Kidney (tissue), 14 donors: ENCODE results near the gene RAD9A. TPM values are rescaled to one million over a fixed set of nuclear protein-coding genes. Genes with fewer than 3 reads are reported as not detected.

Experiments
- DNase-seq, 5 donors: peaks; one replicate each; pipeline ENCODE4 v3.0.0-alpha.2; 2013 to 2020
- FAIRE-seq: peaks from 2 replicates; lab custom pipeline; 2012; peaks lifted over from hg19 to GRCh38; lab: Jason Lieb, UNC
- H3K27ac ChIP-seq, 2 donors: one replicate each; pipeline ENCODE4 v1.7.0; 2013; ENCODE audit warnings: low read depth in 2 of 2, low read length in 2 of 2, inconsistent platforms in 1 of 2
- H3K27me3 ChIP-seq: one replicate; pipeline ENCODE4 v1.7.1; 2013; ENCODE audit warnings: low read length, inconsistent platforms; ENCODE audit not compliant: control insufficient read depth, insufficient read depth
- H3K36me3 ChIP-seq, 3 donors: one replicate each; pipeline versions ENCODE4 v1.7.0 to v1.7.1; 2013; ENCODE audit warnings: low read length in 3 of 3, control low read depth in 1 of 3, inconsistent platforms in 1 of 3; ENCODE audit not compliant: insufficient read depth in 3 of 3, control insufficient read depth in 2 of 3
- H3K4me1 ChIP-seq, 3 donors: one replicate each; pipeline versions ENCODE4 v1.7.0 to v1.7.1; 2013; ENCODE audit warnings: low read length in 3 of 3, inconsistent platforms in 1 of 3, low read depth in 1 of 3; ENCODE audit not compliant: control insufficient read depth in 2 of 3, insufficient read depth in 2 of 3
- H3K4me3 ChIP-seq, 3 donors: one replicate each; pipeline versions ENCODE4 v1.7.0 to v1.8.1; 2013; ENCODE audit warnings: low read length in 3 of 3, control low read depth in 1 of 3, inconsistent platforms in 1 of 3
- H3K9ac ChIP-seq, 3 donors: one replicate each; pipeline versions ENCODE4 v1.7.0 to v1.7.1; 2013; ENCODE audit warnings: low read length in 3 of 3, control low read depth in 1 of 3, inconsistent platforms in 1 of 3
- H3K9me3 ChIP-seq, 3 donors: one replicate each; pipeline versions ENCODE4 v1.7.0 to v1.7.1; 2013; ENCODE audit warnings: low read length in 3 of 3, control low read depth in 1 of 3, inconsistent platforms in 1 of 3; ENCODE audit not compliant: control insufficient read depth in 2 of 3, insufficient read depth in 1 of 3
- CTCF ChIP-seq: IDR thresholded peaks from 3 replicates; pipeline ENCODE4 v1.5.1; 2012; ENCODE audit warnings: mild to moderate bottlenecking, moderate library complexity, borderline replicate concordance; ENCODE audit not compliant: insufficient read depth; ENCODE audit errors: extremely low read depth
- intact Hi-C: fragments of 100-400 bp; cut with DNase I; formaldehyde crosslinking; loops from one replicate; pipeline ENCODE4 v1.11.1; 2022
- polyA plus RNA-seq: library from polyadenylated mRNA; stranded (reverse); fragments of 350-450 nt; fragmentation: Illumina TruSeq; extraction: RNeasy Lipid Tissue Mini Kit (QIAGEN cat#74804); gene quantifications from one replicate; pipeline ENCODE4 v1.2.3, GENCODE V29; 2014; ENCODE audit warnings: low read depth, low replicate concordance; ENCODE audit not compliant: insufficient read depth
- total RNA-seq: library from RNA; stranded (reverse); fragmentation: NEBNext Ultra II Directional; extraction: Animal tissue kit (Norgen Biotek cat#: 25700); gene quantifications from one replicate; pipeline ENCODE4 v1.2.1, GENCODE V29; 2021
- donor health status: control.
- donor health status: control.
- donor health status: control.
- donor health status: control.
- donor health status: control.
- donor health status: DM: yes; HTN: yes; CAD: no.
- donor health status: Normal renal cell carcinoma (clear cell type).

Gene RAD9A
- total and polyA plus RNA-seq, 2 donors from 2014 or later, result 16.4 to 17.8 TPM

GRCh38 chr11:67441731-67442351, 50.1 kb downstream of the RAD9A start:
- Histone ChIP-seq H3K27me3 (no peaks in the 10 kb centered on the region), H3K9ac (no peak overlapping the region), H3K27ac (no peak overlapping the region), H3K36me3 (peaks cover 0 to 4% (median 0%) of the 10 kb centered on the region in 3 donors), H3K4me1 (peaks cover 0 to 16% (median 0%) of the 10 kb centered on the region in 3 donors), H3K9me3 (no peaks in the 10 kb centered on the region), H3K4me3 (peak overlapping the region in 1 of 3 donors; percentile 7)
- no peak for FAIRE-seq
- TF ChIP-seq CTCF, result no peak
- peak in 1 of 5 donors; percentile 80 for DNase-seq
- intact Hi-C loops, result no loop called here

GRCh38 chr11:67442504-67443404, 51.0 kb downstream of the RAD9A start:
- Histone ChIP-seq H3K9ac (peak overlapping the region in 2 of 3 donors; percentile 73 to 89), H3K9me3 (no peaks in the 10 kb centered on the region), H3K27ac (peak overlapping the region; percentile 76 to 84), H3K27me3 (no peaks in the 10 kb centered on the region), H3K4me1 (peaks cover 0 to 16% (median 0%) of the 10 kb centered on the region in 3 donors), H3K36me3 (peaks cover 0 to 2% (median 0%) of the 10 kb centered on the region in 3 donors), H3K4me3 (peak overlapping the region; percentile 51 to 79 (median 67))
- intact Hi-C loops, result no loop called here
- no peak for TF ChIP-seq CTCF
- no peak for DNase-seq
- FAIRE-seq, result no peak

GRCh38 chr11:67445515-67445914, 53.7 kb downstream of the RAD9A start:
- no peak overlapping the region for H3K27ac ChIP-seq
- H3K4me1 ChIP-seq, result peaks cover 0 to 12% (median 3%) of the 10 kb centered on the region in 3 donors
- H3K9me3 ChIP-seq, result no peaks in the 10 kb centered on the region
- intact Hi-C loops, result no loop called here
- FAIRE-seq (no peak), DNase-seq (peak in 1 of 5 donors; percentile 41)
- H3K4me3 ChIP-seq, result no peak overlapping the region
- TF ChIP-seq CTCF, result no peak
- H3K36me3 ChIP-seq, result no peaks in the 10 kb centered on the region
- H3K27me3 ChIP-seq, result no peaks in the 10 kb centered on the region
- no peak overlapping the region for H3K9ac ChIP-seq

Other genes starting within 250 kb of the RAD9A start
- 80.8 TPM for gene GRK2, start 125.5 kb upstream of the RAD9A start, total RNA-seq
- 28.2 TPM for gene GRK2, start 125.5 kb upstream of the RAD9A start, polyA plus RNA-seq
- 68.3 TPM for gene ANKRD13D, start 102.7 kb upstream of the RAD9A start, total RNA-seq
- gene ANKRD13D, start 102.7 kb upstream of the RAD9A start, polyA plus RNA-seq, result 21.9 TPM
- gene SSH3, start 88.5 kb upstream of the RAD9A start, total RNA-seq, result 68.9 TPM
- 25.0 TPM for gene SSH3, start 88.5 kb upstream of the RAD9A start, polyA plus RNA-seq
- 54.4 TPM for gene POLD4, start 38.4 kb upstream of the RAD9A start, total RNA-seq
- 174 TPM for gene POLD4, start 38.4 kb upstream of the RAD9A start, polyA plus RNA-seq
- gene CLCF1, start 18.4 kb upstream of the RAD9A start, total RNA-seq, result 15.8 TPM
- gene CLCF1, start 18.4 kb upstream of the RAD9A start, polyA plus RNA-seq, result 5.7 TPM
- gene PPP1CA, start 9.9 kb downstream of the RAD9A start, total RNA-seq, result 155 TPM
- gene PPP1CA, start 9.9 kb downstream of the RAD9A start, polyA plus RNA-seq, result 210 TPM
- 13.9 TPM for gene TBC1D10C, start 12.1 kb downstream of the RAD9A start, total RNA-seq
- gene TBC1D10C, start 12.1 kb downstream of the RAD9A start, polyA plus RNA-seq, result 1.7 TPM
- 1.7 TPM for gene CARNS1, start 23.7 kb downstream of the RAD9A start, total RNA-seq
- 0.80 TPM for gene CARNS1, start 23.7 kb downstream of the RAD9A start, polyA plus RNA-seq
- gene RPS6KB2, start 36.5 kb downstream of the RAD9A start, total RNA-seq, result 41.3 TPM
- 45.4 TPM for gene RPS6KB2, start 36.5 kb downstream of the RAD9A start, polyA plus RNA-seq
- 20.3 TPM for gene PTPRCAP, start 45.7 kb downstream of the RAD9A start, total RNA-seq
- gene PTPRCAP, start 45.7 kb downstream of the RAD9A start, polyA plus RNA-seq, result 4.7 TPM
- 121 TPM for gene CORO1B, start 51.5 kb downstream of the RAD9A start, total RNA-seq
- gene CORO1B, start 51.5 kb downstream of the RAD9A start, polyA plus RNA-seq, result 67.2 TPM
- gene GPR152, start 60.7 kb downstream of the RAD9A start, total RNA-seq, result not detected
- gene GPR152, start 60.7 kb downstream of the RAD9A start, polyA plus RNA-seq, result not detected
- 3.1 TPM for gene CABP4, start 63.4 kb downstream of the RAD9A start, total RNA-seq
- 0.49 TPM for gene CABP4, start 63.4 kb downstream of the RAD9A start, polyA plus RNA-seq
- gene TMEM134, start 77.3 kb downstream of the RAD9A start, total RNA-seq, result 65.5 TPM
- 127 TPM for gene TMEM134, start 77.3 kb downstream of the RAD9A start, polyA plus RNA-seq
- 61.5 TPM for gene AIP, start 91.0 kb downstream of the RAD9A start, total RNA-seq
- 135 TPM for gene AIP, start 91.0 kb downstream of the RAD9A start, polyA plus RNA-seq
- gene PITPNM1, start 113.4 kb downstream of the RAD9A start, total RNA-seq, result 74.7 TPM
- gene PITPNM1, start 113.4 kb downstream of the RAD9A start, polyA plus RNA-seq, result 19.3 TPM
- gene CDK2AP2, start 116.2 kb downstream of the RAD9A start, total RNA-seq, result 98.4 TPM
- gene CDK2AP2, start 116.2 kb downstream of the RAD9A start, polyA plus RNA-seq, result 188 TPM
- gene CABP2, start 131.5 kb downstream of the RAD9A start, total RNA-seq, result not detected
- gene CABP2, start 131.5 kb downstream of the RAD9A start, polyA plus RNA-seq, result not detected
- 800 TPM for gene GSTP1, start 191.8 kb downstream of the RAD9A start, total RNA-seq
- 1,687 TPM for gene GSTP1, start 191.8 kb downstream of the RAD9A start, polyA plus RNA-seq
- 191 TPM for gene NDUFV1, start 214.9 kb downstream of the RAD9A start, total RNA-seq
- 395 TPM for gene NDUFV1, start 214.9 kb downstream of the RAD9A start, polyA plus RNA-seq
- gene NUDT8, start 238.0 kb downstream of the RAD9A start, total RNA-seq, result 11.9 TPM
- 57.0 TPM for gene NUDT8, start 238.0 kb downstream of the RAD9A start, polyA plus RNA-seq
- not detected for gene TBX10, start 247.8 kb downstream of the RAD9A start, total RNA-seq
- gene TBX10, start 247.8 kb downstream of the RAD9A start, polyA plus RNA-seq, result not detected